ENCODE measurements around the gene PTPRR.

The PTPRR gene

DNA sequence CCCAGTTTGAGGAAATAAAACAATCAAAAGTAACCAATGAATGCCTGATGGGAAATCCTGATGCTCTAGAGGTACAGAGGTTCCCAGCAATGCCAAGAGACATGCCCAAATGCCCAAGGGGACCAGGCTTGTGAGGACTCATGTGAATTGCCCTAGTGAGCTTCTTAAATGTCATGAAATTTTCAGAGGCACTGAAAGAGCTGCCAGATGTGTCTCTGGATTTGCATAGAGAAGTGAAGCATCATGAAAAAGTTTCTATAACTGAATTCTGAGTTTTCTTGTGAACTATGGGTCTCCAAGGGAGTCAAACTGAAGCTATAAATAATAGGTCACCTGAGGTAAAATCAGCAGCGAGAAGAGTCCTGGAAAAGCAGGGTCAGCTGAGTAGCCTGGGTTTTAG lies 9.9 kb downstream of the PTPRR start:
- DNase-seq (ENCODE audit: low spot score), result no peak

DNA sequence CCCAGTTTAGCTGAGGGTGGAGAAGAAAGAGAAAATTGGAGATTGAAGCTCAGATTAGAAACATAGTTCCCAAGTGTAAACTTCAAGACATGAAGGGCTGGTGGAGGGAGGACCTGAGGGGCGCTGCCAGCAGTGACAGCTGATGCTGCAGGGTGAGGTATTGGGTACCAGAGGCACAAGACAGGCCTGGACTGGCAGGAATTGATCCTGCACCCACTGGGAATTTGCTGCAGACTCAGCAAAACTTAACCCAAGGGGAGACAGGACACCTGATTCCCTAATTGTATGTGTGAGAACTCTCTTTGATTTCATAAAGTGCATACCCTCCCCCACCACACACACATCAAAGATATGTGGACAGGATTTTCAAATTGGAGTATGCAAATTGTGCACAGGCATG lies 11.6 kb downstream of the PTPRR start:
- no peak for DNase-seq (ENCODE audit: low spot score)

DNA sequence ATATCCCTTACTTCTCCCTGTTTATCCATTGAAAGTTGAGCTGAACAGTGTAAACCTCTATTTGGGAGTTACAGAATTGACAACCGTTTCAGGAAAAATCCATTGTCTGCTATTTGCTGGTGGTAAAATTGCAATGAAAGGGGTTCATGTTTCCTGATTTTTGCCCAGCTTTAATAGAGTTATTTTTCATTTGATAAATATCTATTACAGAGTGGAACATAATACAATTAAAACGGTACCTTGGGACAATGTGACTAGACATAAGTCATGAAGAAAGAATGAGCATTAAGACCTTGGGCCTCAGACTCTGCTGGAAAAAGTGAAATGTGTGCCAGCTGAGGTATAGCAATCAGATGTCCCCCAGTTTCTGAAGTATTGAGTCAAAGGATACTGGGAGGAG lies 13.1 kb downstream of the PTPRR start:
- no peak for DNase-seq (ENCODE audit: low spot score)

DNA sequence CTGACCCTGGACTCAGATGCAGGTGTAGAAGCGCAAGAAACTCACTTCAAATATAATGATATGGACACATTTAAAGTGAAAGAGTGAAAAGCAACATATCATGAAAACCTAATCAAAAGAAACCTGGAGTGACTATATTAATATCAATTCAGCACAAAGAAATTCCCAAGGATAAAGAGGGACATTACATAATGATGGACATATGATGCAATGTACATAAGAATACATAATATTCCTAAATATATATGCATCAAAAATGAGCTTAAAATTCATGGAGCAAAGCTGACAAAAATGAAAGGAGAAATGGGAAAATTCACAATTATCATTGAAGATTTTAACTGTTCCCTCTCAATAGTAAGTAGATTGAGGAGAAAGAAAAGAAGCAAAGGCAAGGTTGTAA lies 24.6 kb downstream of the PTPRR start:
- DNase-seq (ENCODE audit: low spot score), result no peak

DNA sequence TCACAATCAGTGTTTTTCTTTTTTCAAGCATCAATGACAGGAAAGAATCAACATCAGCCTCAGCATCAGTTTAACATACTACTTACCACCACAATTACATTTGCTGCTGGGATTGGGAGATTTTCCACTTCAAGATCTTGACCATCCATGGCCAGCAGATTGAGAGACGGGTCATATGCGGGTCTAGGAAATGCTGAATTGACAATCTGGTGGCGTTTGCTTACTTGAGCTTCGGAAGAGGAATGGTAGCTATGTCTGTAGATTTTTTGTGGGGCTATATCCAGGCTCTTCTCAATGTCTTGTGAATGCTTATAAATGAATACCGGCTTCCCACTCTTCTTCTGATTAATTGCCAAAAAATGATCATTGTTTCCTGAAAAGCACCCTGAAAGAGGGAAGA lies 27.9 kb downstream of the PTPRR start:
- no peak for DNase-seq (ENCODE audit: low spot score)

DNA sequence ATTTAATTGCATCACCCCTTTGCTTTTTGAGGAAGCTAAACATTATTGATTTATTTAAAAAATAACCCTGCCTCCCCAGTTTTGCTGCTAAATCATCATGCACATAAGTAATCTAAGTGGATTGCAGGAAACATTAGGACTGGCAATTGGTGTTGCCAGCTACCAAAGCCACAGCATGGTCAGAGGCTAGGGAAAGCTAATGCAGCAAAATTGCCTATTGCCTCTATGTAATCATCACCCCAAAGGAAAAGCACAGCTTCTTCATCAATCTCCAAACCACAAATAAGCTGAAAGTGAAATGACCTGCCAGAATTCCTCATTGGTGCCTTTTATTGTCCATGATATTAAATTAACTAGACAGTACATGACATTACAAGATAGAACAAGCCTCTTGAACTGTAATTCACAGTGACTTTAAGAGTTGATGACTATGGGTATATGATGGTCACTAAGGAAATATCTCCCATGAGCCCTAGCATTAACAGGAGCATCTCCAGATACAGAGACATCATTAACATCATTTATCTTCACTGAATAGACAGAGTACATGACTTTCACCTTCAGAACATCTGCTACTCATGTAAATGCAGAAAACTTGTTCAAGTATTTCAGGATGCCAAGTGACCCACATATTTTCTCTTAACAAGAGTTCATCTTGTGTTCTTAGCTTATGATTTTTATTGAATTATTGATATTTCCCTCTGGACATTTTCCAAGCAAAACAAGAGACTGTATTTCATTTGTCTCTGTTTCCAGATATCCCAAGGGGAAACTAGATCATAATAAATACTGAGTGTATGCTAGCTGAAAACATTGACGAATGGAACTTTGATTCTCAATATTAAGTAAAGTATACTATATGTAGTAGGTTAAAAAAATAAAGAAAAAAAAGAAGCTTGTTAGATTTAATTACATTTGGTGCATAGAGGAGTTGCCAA lies 29.4 kb downstream of the PTPRR start:
- no peak for DNase-seq (ENCODE audit: low spot score)

DNA sequence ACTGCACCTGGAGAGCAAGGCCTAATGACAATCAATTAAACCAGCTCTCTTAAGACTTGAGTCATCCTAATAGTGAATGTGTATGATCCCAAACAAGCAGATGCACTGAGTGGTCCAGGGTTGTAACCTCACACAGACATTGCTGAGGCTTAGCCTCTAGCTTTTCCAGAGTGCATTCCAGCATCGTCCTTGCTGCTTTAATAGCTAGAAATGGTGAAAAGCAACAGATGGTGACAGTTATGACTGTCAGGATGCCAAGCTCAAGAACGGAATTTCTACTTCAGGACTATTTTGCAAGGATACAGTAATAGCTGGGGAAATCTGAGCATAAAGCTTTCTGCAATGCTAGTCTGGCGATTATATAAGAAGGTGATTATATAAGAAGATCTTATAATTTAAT lies 34.6 kb downstream of the PTPRR start:
- no peak for DNase-seq (ENCODE audit: low spot score)

DNA sequence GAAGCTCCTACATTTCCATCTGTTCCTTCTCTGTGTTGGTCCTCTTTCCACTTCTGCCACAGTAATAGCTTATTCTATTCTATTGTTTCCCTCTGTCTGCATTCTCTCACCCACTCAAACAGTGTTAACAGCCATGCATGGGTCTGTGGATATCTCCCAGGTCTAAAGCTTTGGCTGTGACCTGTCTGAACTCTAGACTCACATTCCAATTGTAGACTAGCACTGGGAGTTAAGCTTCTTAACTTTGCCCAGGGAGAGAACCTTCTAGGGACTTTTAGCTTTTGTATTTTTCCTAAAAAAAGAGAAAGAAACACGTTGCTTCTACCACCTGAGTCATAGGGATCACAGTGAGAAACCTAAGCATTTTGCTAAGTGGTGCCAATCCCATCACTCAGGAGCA lies 36.7 kb downstream of the PTPRR start:
- no peak for DNase-seq (ENCODE audit: low spot score)

DNA sequence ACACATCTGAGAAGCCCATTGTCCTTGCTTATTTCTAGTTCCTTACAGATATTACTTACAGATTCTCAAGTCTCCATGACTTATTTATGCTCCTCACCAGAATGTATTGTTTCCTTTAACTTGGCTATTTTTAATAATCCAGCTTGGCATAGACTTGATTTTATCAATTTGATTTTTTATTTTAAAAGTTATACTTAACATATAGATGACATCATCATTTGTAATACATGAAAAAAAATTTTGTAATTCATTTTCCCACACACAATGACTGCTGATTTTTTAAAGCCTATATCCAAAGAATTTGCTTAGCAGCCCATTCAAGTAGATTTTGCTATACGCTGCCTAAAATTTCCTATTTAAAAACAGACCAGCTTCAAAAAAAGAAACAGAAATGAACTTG lies 39.8 kb downstream of the PTPRR start:
- no peak for DNase-seq (ENCODE audit: low spot score)

DNA sequence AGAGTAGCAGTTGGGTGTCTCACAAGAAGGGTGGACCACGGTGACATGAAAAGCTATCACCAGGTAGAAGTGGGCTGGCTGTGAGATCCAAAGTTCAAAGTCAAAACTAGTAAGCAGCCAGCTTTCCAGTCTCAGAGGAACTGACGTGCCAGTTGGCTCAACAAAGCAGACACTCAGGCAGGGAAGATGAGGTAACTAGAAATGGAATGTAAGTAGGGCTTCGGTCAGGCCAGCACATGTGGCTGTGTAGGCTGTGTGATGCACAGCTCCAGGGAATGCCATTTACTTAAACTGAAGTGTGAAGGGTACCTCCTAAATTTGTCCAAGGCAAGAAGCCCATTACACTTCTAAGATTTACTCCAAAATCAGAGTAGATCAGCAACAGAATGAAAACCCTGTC lies 43.6 kb downstream of the PTPRR start:
- DNase-seq (ENCODE audit: low spot score), result no peak

DNA sequence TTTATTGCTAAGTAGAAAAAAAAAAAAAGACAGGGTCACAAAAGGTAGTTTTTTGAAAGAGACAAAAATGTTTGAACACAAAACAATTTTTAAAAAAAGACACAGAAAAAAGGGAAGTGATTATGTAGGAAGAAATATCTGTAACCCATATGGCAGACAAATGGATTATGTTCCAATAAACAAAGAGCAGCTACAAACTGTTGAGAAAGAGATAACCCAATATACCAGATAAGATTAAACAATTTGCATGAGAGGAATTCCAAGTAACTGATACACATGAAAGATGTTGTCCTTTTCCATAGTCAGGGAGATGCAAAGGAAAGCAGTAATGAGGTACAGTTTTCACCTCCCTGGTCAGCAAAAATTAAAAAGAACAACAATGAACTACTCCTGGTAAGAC lies 44.9 kb downstream of the PTPRR start:
- DNase-seq (ENCODE audit: low spot score), result no peak

DNA sequence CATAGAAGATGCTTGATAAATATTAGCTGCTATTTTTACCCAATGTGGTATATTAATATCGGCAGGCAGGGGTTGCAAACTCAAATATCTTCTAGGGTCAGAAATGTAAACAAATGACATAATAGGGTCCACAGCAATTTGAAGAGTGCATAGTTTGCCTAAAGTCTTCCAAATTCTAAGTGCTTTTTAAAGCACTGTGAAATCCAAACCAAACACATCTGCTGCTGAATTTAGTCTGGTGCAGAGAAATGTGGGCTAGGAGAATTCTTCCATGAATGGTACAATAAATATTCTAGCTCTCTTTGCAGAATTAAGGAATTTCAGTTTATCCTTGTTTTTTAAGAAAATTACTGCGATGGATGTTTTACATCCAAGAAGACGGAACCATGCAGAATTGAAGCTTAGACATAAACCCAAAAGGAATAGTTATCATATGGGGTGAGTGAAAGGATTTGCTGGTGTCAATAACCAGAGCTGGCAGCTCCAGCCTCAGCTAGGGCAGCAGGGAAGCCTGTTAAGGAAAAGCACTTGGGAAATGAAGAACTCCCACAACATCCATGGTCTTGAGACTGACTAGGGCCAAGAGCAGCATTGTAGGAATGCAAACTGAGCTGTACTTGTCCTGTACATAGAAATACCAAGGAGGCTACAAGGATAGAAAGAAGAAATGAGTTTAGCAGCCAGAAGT lies 65.5 kb downstream of the PTPRR start:
- no peak for DNase-seq (ENCODE audit: low spot score)

DNA sequence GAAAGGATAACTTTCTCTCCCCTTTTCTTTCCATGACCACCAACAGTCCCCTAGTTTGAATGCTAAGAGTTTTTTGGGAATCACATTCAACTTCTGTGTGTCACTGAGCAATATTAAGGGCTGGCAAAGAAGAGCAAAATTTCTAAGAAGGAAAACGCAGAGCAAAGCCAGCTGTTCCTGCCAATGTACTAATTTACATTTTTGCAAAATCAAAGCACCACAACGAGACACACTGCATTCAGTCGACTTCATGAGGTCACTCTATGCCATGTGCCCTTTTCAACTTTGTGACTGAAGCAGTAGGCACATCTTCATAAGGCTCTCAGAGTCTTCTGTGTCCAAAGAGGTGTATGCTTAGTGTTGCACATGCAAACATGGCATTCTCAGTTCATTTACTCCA lies 66.4 kb downstream of the PTPRR start:
- no peak for DNase-seq (ENCODE audit: low spot score)

DNA sequence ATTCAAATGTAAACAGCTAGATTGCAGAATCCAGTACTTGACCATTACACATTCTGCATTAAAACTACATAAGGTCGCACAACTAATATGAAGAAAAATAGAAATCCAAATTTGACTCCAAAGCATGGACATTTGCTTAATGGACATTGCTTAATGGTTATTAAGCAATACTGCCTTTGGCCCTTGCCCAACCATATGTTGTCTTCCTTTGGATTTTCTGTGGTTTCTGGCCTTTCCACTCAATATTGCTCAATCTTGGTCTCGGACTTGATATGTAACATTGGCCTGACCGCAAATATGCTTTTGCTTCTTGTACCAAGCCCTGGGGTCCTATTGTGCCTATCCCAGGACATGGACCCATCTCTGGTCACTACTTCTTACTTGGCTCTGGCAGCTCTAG lies 67.2 kb downstream of the PTPRR start:
- no peak for DNase-seq (ENCODE audit: low spot score)

DNA sequence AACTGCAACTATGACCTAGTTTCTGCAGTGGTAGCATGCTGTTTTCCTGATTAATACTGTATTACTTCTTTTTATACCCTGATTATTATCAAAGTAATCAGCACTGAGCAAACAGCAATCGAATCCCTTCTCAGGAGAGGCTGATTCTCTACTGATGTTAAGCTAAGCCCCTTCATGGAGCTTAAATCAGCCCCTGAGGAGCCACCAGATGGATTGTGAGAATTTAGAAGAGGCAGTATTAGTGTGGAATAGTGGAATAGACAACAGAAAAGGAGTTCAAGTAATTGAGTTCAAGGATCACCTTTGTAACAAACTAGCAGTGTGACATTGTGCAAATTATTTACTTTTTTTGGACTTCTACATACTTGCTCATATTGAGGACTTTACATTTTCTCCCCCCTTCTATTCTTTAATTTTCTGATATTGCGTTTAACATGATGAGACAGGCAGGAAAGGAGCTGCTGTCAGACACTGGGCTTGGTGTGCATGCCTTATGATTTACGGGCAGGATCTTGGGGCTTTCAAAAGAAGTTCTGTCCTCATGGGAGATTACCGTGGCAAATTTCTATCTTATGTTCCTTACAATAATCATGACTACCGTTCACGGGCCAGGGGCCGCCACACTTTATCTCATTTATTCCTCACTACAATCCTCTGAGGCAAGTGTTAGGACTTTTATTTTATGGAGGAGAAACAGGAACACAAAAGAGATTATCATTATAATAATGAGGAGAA lies 68.0 kb downstream of the PTPRR start:
- DNase-seq (ENCODE audit: low spot score), result no peak

DNA sequence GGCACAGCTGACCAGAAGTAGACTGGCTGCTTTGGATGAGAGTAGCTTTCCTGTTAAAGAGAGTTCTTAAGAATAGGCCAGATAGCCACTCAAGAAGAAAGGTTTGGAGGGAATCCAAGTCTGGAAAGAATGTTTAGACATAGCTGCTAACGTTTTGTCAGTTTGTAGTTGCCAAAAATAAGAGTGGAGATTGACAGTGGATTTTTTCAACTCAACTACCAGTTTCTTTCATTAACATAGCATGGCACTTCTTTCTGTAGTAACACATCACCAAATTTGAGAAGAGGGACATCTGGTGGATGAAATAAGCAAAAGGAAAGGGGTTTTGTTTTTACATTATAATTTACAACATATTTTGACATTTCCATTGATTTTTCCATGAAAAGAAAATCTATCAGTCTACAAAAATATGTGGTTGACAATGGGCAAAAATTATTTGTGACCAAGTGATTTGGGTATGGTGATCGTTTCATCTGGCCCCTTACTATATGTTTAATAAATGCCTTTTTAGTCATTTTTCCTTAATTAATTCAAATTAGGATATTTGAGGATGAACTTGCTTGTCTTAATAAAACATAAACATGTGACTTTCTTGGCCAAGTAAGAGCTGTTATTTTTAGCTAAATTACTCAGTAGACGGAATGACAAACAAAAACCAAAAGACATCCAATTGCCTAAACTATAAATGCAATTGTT lies 71.1 kb downstream of the PTPRR start:
- DNase-seq (ENCODE audit: low spot score), result no peak

DNA sequence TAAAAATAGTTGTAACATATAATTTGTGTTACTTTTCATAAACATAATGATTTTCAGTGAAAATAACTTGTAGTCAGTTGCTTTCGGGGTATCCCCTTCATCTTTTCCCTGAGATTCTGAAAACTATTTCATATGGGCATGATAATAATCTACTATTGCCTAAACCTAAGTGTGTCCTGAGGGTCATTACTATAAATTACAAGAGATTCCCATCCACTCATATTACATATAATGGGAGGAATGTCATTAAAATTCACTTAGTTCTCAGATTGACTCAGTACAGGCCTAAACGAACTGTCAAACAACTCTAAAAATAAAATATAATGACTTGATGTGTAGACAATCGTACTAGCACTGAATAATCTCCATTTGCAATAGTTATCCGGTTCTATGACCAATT lies 72.7 kb downstream of the PTPRR start:
- DNase-seq (ENCODE audit: low spot score), result no peak

DNA sequence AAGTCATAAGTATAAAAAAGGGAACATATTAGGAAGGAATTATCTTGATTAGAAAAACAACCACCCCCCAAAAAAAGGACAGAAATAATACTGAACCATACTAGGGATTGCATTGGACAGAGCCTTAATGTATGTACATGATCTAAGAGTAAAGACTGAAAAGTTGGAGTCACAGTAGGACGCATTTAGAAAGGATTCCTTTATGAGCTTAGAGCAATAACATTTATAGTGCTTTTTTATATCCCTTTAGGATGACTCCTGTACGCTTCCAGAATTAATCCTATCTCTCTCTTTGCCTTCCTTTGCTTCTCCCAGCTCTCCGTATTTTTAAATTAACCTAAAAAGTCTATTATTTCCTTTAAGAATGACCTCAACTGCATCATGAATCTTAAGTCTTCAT lies 75.3 kb downstream of the PTPRR start:
- no peak for DNase-seq (ENCODE audit: low spot score)

DNA sequence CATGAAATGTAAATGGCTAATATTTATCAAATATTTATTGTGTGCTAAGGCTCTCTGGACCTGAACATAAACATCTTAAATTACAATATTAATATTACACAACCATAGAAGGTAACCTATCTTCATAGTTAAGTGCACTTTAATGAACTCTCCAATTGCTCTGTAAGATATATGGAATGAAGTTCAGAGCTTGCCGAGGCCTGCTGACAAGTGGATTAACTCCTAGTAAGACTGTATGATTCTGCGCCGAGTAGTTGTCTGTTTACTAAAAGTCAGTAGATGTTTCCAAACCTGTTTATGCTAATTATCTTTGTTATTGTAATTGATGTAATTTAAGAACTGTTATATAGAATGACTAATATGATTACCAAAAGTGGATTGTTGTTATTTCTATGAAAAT lies 77.2 kb downstream of the PTPRR start:
- no peak for DNase-seq (ENCODE audit: low spot score)

DNA sequence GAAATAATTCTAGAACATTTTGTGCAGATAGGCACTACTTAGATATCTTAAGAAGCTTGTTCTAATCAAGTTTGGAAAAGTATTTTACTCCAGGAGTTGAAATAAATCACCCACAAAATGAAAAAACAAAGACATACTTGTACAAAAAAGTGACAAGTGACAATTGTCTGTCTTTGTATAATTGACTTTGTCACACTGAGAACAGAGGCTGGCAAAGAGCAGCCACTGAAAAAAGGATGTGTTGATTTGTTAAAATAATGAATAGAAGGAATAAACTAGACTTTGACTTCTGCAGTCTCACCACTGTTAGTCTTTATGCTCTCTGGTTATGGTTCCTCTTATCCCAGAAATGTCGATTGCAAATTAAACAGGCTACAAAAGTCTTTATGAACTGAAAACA lies 77.6 kb downstream of the PTPRR start:
- DNase-seq (ENCODE audit: low spot score), result no peak

DNA sequence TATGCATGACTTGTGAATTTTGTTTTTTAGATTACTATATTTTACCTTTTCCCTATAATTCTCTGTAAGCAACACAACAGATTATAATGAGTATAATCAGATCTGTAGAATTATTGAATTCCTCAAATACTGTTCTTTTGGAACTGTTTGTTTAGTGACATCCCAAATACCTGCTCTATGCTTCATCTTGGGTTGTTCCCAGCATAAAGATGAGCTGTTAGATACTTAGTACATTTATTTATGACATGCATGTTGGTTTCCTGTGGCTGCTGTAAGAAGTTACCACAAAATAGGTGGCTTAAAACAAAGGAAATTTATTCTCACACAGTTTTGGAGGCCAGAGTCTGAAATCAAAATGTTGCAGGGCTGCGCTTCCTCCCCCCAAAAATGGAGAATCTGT lies 78.4 kb downstream of the PTPRR start:
- DNase-seq (ENCODE audit: low spot score), result no peak

DNA sequence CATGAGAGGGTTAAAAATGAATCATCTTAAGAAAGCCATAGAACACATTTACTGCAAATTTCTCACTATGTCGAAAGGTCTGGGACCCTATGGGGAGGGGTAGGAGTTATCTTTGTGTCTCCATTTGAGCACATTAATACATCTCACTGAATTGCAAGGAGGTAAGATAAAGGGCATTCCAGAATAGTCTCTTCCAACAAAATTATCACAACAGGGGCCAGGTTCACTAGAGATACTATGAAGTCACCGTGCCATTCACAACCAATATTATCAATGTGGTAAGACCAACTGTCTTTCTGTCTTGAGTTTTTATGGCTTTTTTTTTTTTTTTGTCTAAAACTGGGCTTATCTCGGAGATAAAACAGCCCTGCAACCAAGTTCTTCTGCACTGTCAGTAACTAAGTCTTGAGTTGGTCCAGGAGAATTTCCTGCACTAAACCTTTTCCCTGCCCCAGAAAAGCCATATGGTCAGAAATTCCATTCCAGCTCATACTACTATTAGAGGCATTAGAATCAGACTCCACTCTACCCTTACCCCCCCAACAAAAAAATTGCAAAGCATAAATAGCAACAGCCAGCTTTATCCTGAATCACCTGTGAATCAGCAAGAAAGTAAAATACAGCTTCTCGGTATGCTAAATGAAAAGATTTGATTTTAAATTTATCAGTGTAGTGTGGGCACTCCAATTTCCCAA lies 79.7 kb downstream of the PTPRR start:
- DNase-seq (ENCODE audit: low spot score), result no peak

All from CD4-positive, alpha-beta T cell treated with Interleukin-2 at 100 ng/mL for 4 hours (primary cell).